ENCODE data around the gene LGALS1.

The LGALS1 gene

GRCh38 chr22:37665487-37665886 is 9.9 kb upstream of the LGALS1 start:
- no peak for TF ChIP-seq CTCF (IDR thresholded peaks at IDR 0.05; ENCODE audit: low read depth, low read length)
- no peak for DNase-seq (ENCODE audit: extremely low read depth, low read depth)

- TF ChIP-seq CTCF (IDR thresholded peaks at IDR 0.05; ENCODE audit: low read depth, low read length): no peak
- DNase-seq (ENCODE audit: extremely low read depth, low read depth): peak; percentile 87
These were observed 5.8 kb upstream of the LGALS1 start for GRCh38 chr22:37669586-37669985.

GRCh38 chr22:37672206-37672919 is 3.1 kb upstream of the LGALS1 start:
- DNase-seq (ENCODE audit: extremely low read depth, low read depth): no peak
- no peak for TF ChIP-seq CTCF (IDR thresholded peaks at IDR 0.05; ENCODE audit: low read depth, low read length)

GRCh38 chr22:37672920-37673455 is 2.4 kb upstream of the LGALS1 start:
- DNase-seq (ENCODE audit: extremely low read depth, low read depth): no peak
- TF ChIP-seq CTCF (IDR thresholded peaks at IDR 0.05; ENCODE audit: low read depth, low read length): no peak

- DNase-seq (ENCODE audit: extremely low read depth, low read depth): no peak
- TF ChIP-seq CTCF (IDR thresholded peaks at IDR 0.05; ENCODE audit: low read depth, low read length): no peak
These were observed 1.2 kb upstream of the LGALS1 start for GRCh38 chr22:37674248-37674647.

GRCh38 chr22:37675930-37676735 is 697 bp downstream of the LGALS1 start:
- DNase-seq (ENCODE audit: extremely low read depth, low read depth): no peak
- TF ChIP-seq CTCF (IDR thresholded peaks at IDR 0.05; ENCODE audit: low read depth, low read length): no peak
